ENCODE results near the gene ZNF674.
"Not testable (repeated sequence)": the region's sequence is repeated elsewhere in the genome, so short reads cannot be mapped to it uniquely, and the experiment has no call there.

Gene ZNF674

GRCh38 chrX:46569621-46570020 lies 24.4 kb upstream of the ZNF674 start:
- no peak for DNase-seq (ENCODE audit: low read depth)

DNA sequence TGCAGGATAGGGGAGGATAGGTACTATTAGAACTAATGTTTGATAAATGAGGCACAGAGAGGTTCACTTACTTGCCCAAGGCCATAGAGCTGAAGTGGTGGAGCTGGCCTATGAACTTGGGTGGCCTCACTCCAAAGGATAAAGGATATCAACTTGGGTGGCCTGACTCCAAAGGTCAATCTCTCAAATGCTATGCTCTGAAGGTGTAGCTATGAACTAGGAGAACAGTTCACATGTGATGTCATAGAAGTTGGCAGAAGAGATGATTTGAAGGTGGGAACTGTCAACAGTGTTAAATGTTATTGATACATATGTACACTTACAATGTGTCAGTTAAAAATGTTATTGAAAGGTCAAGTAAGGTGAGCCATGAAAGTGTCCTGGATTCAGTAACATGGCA lies 22.2 kb upstream of the ZNF674 start:
- no peak for DNase-seq (ENCODE audit: low read depth)

DNA sequence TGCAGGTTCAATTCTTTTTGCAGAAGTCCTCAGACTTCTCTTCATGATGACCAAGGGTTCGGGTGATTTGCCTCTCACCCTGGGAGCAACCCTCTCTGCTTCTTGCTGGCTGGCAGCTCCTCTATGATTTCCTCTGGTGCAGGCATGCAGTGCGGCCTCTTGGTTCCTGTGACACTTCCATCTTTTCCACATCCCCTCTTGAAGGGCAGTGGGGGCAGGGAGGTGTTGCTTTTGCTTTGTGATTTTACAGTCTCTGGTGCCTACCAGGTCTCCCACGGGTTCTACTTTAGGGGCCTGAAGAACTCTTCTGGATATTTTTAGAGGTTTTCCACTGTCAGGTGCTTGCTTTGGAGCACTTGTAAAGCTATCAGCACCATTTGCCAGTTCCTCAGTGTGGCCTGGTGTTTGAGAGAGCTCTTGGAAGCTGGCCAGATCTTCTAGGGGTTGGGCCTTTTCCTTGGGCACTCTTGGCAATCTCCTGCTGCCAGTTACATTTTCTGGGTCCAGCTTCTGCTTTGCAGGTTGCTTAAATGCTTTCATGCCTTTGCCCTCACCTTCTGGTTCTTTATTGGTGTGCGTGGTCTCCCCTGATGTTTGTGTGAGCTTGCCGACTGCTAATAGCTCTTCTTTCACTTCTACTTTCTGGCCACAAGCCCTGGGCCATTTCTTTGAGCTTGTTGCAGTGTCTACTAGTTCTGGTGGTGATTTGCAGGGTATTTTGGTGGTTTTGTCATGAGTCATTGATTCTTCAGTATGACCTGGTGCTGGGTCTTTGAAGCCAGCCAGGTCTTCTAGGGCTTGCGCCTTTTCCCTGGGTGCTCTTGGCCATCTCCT lies 16.8 kb upstream of the ZNF674 start:
- DNase-seq (ENCODE audit: low read depth): no peak

- DNase-seq (ENCODE audit: low read depth): no peak
Measured at GRCh38 chrX:46559062-46559461, 13.8 kb upstream of the ZNF674 start.

GRCh38 chrX:46554942-46555341 lies 9.7 kb upstream of the ZNF674 start:
- DNase-seq (ENCODE audit: low read depth): no peak

DNA sequence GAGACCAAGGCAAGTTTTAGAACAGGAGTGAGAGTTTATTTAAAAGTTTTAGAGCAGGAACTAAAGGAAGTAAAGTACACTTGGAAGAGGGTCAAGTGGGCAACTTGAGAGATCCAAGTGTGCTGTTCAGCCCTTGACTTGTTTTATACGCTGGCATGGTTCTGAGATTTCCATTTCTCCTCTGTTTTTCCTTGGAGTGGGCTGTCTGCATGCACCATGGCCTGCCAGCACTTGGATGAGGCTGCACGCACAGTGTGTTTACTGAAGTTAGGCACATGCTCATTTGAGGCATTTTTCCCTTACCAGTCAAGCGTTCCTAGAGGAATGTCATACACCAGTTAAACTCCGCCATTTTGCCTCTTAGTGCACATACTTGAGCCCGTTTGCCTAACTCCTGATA lies 8.7 kb upstream of the ZNF674 start:
- no peak for DNase-seq (ENCODE audit: low read depth)

GRCh38 chrX:46551494-46552128 lies 6.4 kb upstream of the ZNF674 start:
- no peak for DNase-seq (ENCODE audit: low read depth)

DNA sequence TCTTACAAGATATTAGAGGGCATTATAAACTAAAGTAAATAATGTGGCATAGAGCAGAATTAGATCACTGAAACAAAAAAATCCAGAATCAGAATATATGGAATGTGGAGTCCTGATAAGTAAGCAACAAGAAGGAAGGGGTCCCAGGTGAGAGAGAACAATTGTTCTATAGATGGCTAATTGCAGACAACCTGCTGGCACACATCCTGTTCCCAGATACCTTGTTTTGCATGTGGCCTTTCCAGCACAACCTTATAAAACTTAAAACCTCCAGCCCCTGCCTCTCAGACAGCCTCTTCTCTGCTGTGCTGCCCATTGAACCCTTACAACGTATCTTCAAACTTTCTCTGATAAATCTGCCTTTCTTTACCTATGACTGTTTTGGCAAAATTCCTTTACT lies 4.7 kb upstream of the ZNF674 start:
- DNase-seq (ENCODE audit: low read depth): no peak

DNA sequence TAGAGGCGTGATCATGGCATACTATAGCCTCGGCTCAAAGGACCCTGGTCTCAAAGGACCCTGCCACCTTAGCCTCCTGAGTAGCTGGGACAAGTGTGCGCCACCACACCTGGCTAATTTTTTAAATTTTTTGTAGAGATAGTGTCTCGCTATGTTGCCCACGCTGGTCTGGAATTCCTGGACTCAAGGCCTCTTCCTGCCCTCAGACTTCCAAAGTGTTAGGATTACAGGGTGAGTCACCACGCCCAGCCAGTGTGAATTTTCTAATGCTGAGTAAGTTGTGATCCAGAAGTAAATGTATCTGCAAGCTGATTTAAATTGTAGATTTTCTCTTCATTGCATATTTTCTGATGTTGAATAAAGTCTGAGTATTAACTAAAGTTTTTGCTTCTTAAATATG lies 2.6 kb upstream of the ZNF674 start:
- no peak for DNase-seq (ENCODE audit: low read depth)

GRCh38 chrX:46544527-46544926 lies 694 bp downstream of the ZNF674 start:
- not testable (repeated sequence) for DNase-seq (ENCODE audit: low read depth)

- no peak for DNase-seq (ENCODE audit: low read depth)
Measured at GRCh38 chrX:46543441-46543840, 1.8 kb downstream of the ZNF674 start.

GRCh38 chrX:46531442-46531841 lies 13.8 kb downstream of the ZNF674 start:
- no peak for DNase-seq (ENCODE audit: low read depth)

- not testable (repeated sequence) for DNase-seq (ENCODE audit: low read depth)
Measured at GRCh38 chrX:46530404-46530908, 14.8 kb downstream of the ZNF674 start.

GRCh38 chrX:46529740-46530403 lies 15.3 kb downstream of the ZNF674 start:
- not testable (repeated sequence) for DNase-seq (ENCODE audit: low read depth)

- DNase-seq (ENCODE audit: low read depth): not testable (repeated sequence)
Measured at GRCh38 chrX:46528640-46529039, 16.6 kb downstream of the ZNF674 start.

DNA sequence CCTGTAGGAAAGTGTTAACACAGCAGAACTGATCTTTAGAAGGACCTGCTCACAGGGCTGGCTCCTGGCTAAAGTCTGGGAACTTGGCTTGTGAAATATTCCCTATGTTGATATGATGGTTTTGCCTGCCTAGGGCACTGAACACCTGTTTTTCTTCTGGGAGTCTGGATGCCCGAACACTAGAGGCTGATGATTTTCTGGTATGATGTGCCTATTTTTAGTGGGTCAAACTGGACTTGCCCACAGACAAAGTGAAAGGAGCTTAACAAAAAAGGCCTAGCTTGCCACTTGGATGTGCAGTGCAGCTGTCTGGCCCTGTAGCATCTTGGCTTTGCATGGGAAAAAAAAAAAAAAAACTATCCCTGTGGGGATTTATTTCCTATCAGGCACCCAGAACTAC lies 39.1 kb downstream of the ZNF674 start:
- no peak for DNase-seq (ENCODE audit: low read depth)

- DNase-seq (ENCODE audit: low read depth): no peak
Measured at GRCh38 chrX:46502848-46503247, 42.4 kb downstream of the ZNF674 start.

DNA sequence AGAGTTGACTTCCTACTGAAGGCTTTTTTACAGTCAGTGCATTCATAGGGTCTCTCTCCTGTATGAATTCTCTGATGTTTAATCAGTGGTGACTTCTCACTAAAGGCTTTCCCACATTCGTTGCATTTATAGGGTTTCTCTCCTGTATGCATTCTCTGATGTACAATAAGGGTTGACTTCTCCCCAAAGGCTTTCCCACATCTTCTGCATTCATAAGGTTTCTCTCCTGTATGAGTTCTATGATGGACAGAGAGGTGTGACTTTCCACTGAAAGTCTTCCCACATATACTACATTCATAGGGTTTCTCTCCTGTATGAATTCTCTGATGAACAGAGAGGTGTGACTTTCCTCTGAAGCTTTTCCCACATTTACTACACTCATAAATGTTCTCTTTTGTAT lies 45.2 kb downstream of the ZNF674 start:
- no peak for DNase-seq (ENCODE audit: low read depth)

DNA sequence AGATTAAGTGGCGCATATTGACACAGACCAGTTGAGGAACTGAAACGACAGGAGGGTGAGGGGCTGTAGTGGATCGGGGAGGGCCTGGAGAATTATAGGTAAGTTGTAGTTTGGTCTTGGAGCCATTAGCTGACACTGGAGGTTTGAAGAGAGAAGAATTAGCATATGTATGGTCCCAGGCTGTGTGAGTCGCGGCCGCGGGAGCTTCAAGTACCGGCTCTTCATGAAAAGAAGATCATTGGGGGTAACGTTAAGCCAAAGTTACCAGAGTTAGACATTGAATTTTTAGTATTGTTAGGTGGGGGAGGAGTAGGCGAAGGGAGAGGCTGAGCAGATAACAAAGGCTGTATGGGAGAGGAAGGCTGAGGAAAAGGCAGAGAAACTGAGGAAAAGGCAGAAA lies 56.5 kb downstream of the ZNF674 start:
- DNase-seq (ENCODE audit: low read depth): no peak

- DNase-seq (ENCODE audit: low read depth): no peak
Measured at GRCh38 chrX:46485897-46486296, 59.3 kb downstream of the ZNF674 start.

GRCh38 chrX:46478634-46479033 lies 66.6 kb downstream of the ZNF674 start:
- DNase-seq (ENCODE audit: low read depth): not testable (repeated sequence)

DNA sequence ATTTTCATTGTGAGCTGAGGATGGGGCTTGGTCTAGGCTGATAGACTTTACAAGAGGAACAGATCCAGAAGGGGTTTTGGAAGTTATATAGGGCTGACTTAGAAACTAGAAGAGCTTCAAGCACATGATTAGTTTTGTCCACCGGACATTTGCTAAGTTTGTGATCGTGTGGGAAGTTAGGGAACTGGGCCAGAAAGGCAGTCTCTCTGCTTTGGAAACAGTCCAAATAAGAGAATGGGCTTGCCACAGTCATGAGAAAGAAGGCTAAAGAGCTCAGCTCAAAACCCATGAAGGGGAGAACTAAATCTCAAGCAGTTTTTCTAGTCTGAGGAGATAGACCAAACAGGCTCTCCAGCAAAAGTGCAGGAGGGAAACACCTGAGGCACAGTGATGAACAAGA lies 67.8 kb downstream of the ZNF674 start:
- DNase-seq (ENCODE audit: low read depth): no peak

- DNase-seq (ENCODE audit: low read depth): no peak
Measured at GRCh38 chrX:46465203-46465602, 80.0 kb downstream of the ZNF674 start.
